ENCODE results near the gene TFPI.
"Not testable (repeated sequence)": the region's sequence is repeated elsewhere in the genome, so short reads cannot be mapped to it uniquely, and the experiment has no call there.

- not testable (repeated sequence) for TF ChIP-seq CTCF (conservative IDR thresholded peaks at IDR 0.05 in 1 of 2, IDR thresholded peaks at IDR 0.05 in 1 of 2; ENCODE audit: extremely low read depth in 1 of 2, insufficient read depth in 1 of 2, low read depth in 1 of 2, low read length in 2 of 2); EZH2 (IDR thresholded peaks at IDR 0.05; ENCODE audit: borderline replicate concordance, low read length)
Measured at GRCh38 chr2:187535381-187535780, 18.9 kb downstream of the TFPI start.

All from mammary epithelial cell (primary cell).